ENCODE measurements around the gene HDGF.
A peak's percentile ranks its signal among the peaks of the same experiment; 100 is the strongest.

Gene HDGF

GRCh38 chr1:156728599-156729462 lies 22.6 kb downstream of the HDGF start, which contains the start of gene ISG20L2:
Gene ISG20L2 (minus strand): TSS chr1:156728766. CDS start chr1:156727652, 1,114 bp downstream.
- Histone ChIP-seq H3K9me3 (no peaks in the 10 kb centered on the region), H3K27ac (peak within 1 kb of the TSS; percentile 98), H3K36me3 (peaks cover 31% of the 10 kb centered on the region), H3K4me3 (ENCODE audit: low read depth in 1 of 2, low read length in 1 of 2) (peak within 1 kb of the TSS; percentile 88 to 98), H3K4me1 (ENCODE audit: control insufficient read depth in 1 of 2, insufficient read depth in 1 of 2, low read depth in 1 of 2, low read length in 1 of 2) (peaks cover 37 to 42% of the 10 kb centered on the region in 2 experiments), H3K27me3 (no peaks in the 10 kb centered on the region)
- TF ChIP-seq CTCF (IDR thresholded peaks at IDR 0.05) = peak; percentile 51

- H3K4me3 ChIP-seq (ENCODE audit: low read depth in 1 of 2, low read length in 1 of 2) = peak within 1 kb of the TSS; percentile 88 to 98
- no peaks in the 10 kb centered on the region for H3K27me3 ChIP-seq
- peaks cover 37 to 42% of the 10 kb centered on the region in 2 experiments for H3K4me1 ChIP-seq (ENCODE audit: control insufficient read depth in 1 of 2, insufficient read depth in 1 of 2, low read depth in 1 of 2, low read length in 1 of 2)
- peak within 1 kb of the TSS; percentile 98 for H3K27ac ChIP-seq
- H3K9me3 ChIP-seq = no peaks in the 10 kb centered on the region
- H3K36me3 ChIP-seq = peaks cover 31% of the 10 kb centered on the region
- no peak for TF ChIP-seq CTCF (IDR thresholded peaks at IDR 0.05)
Observed at GRCh38 chr1:156727926-156728598, 23.4 kb downstream of the HDGF start, which contains the start of gene METTL25B. Gene METTL25B (plus strand): TSS chr1:156728469. CDS start chr1:156729105, 636 bp downstream.

GRCh38 chr1:156727492-156727891 lies 24.0 kb downstream of the HDGF start:
- Histone ChIP-seq H3K27me3 (no peaks in the 10 kb centered on the region), H3K27ac (peak overlapping the region; percentile 98), H3K4me1 (ENCODE audit: control insufficient read depth in 1 of 2, insufficient read depth in 1 of 2, low read depth in 1 of 2, low read length in 1 of 2) (peaks cover 37 to 42% of the 10 kb centered on the region in 2 experiments), H3K9me3 (no peaks in the 10 kb centered on the region), H3K4me3 (ENCODE audit: low read depth in 1 of 2, low read length in 1 of 2) (peak overlapping the region; percentile 88 to 98), H3K36me3 (peaks cover 31% of the 10 kb centered on the region)
- TF ChIP-seq CTCF (IDR thresholded peaks at IDR 0.05) = no peak

- TF ChIP-seq CTCF (IDR thresholded peaks at IDR 0.05) = peak; percentile 44
- Histone ChIP-seq H3K27me3 (no peaks in the 10 kb centered on the region), H3K36me3 (peaks cover 31% of the 10 kb centered on the region), H3K9me3 (no peaks in the 10 kb centered on the region), H3K27ac (peak overlapping the region; percentile 98), H3K4me1 (ENCODE audit: control insufficient read depth in 1 of 2, insufficient read depth in 1 of 2, low read depth in 1 of 2, low read length in 1 of 2) (peaks cover 37 to 42% of the 10 kb centered on the region in 2 experiments), H3K4me3 (ENCODE audit: low read depth in 1 of 2, low read length in 1 of 2) (peak overlapping the region; percentile 54 to 88)
Observed at GRCh38 chr1:156726549-156727226, 24.8 kb downstream of the HDGF start.

- Histone ChIP-seq H3K27me3 (no peaks in the 10 kb centered on the region), H3K27ac (peak overlapping the region; percentile 98), H3K36me3 (peaks cover 39% of the 10 kb centered on the region), H3K9me3 (no peaks in the 10 kb centered on the region), H3K4me1 (ENCODE audit: control insufficient read depth in 1 of 2, insufficient read depth in 1 of 2, low read depth in 1 of 2, low read length in 1 of 2) (peaks cover 37 to 42% of the 10 kb centered on the region in 2 experiments), H3K4me3 (ENCODE audit: low read depth in 1 of 2, low read length in 1 of 2) (peak overlapping the region; percentile 54 to 88)
- peak; percentile 96 for TF ChIP-seq CTCF (IDR thresholded peaks at IDR 0.05)
Observed at GRCh38 chr1:156725683-156726280, 25.7 kb downstream of the HDGF start.

Measured in neutrophil (primary cell).